Natural killer cell treated with Interleukin-12 subunit alpha and Interleukin-12 subunit beta and Interleukin-15 and Interleukin-18, amount 100 ng/mL, for 72 hours (primary cell): ENCODE results near the gene FBXO24. TPM values are rescaled to one million over a fixed set of nuclear protein-coding genes. Genes with fewer than 3 reads are reported as not detected.
"Not testable (repeated sequence)": the region's sequence is repeated elsewhere in the genome, so short reads cannot be mapped to it uniquely, and the experiment has no call there.

Source experiments
- ATAC-seq, 2 donors: fragments of 150-1000 bp; cut with Tn5 transposase in 1 of 2; sonication (Bioruptor Pico), chemical (Tn5 transposase) in 1 of 2; 2 replicates each; pipeline ENCODE4 v1.10.0; 2021
- DNase-seq: peaks from one replicate; pipeline ENCODE4 v3.0.0; 2022; ENCODE audit warnings: low spot score
- H3K27ac Mint-ChIP-seq, 2 donors: 1 replicate in 1 of 2; 2 replicates in 1 of 2; pipeline ENCODE4 v1.8.0; 2022; ENCODE audit warnings: mixed read lengths in 2 of 2, mild to moderate bottlenecking in 1 of 2, moderate library complexity in 1 of 2
- H3K27me3 Mint-ChIP-seq, 2 donors: 1 replicate in 1 of 2; 2 replicates in 1 of 2; pipeline ENCODE4 v1.8.0; 2022; ENCODE audit warnings: mixed read lengths in 2 of 2
- H3K36me3 Mint-ChIP-seq: one replicate; pipeline ENCODE4 v1.8.0; 2022; ENCODE audit warnings: mixed read lengths
- H3K4me1 Mint-ChIP-seq, 2 donors: 1 replicate in 1 of 2; 2 replicates in 1 of 2; pipeline ENCODE4 v1.8.0; 2022; ENCODE audit warnings: low read depth in 2 of 2, mixed read lengths in 2 of 2, mild to moderate bottlenecking in 1 of 2
- H3K4me3 Mint-ChIP-seq: one replicate; pipeline ENCODE4 v1.8.0; 2022; ENCODE audit warnings: mixed read lengths
- H3K9me3 Mint-ChIP-seq: 2 replicates; pipeline ENCODE4 v1.8.0; 2022; ENCODE audit warnings: mixed read lengths
- total RNA-seq, 2 donors: library from RNA; stranded (reverse); gene quantifications; one replicate each; pipeline ENCODE4 v1.2.3, GENCODE V29; 2022

FBXO24 gene, protein sequence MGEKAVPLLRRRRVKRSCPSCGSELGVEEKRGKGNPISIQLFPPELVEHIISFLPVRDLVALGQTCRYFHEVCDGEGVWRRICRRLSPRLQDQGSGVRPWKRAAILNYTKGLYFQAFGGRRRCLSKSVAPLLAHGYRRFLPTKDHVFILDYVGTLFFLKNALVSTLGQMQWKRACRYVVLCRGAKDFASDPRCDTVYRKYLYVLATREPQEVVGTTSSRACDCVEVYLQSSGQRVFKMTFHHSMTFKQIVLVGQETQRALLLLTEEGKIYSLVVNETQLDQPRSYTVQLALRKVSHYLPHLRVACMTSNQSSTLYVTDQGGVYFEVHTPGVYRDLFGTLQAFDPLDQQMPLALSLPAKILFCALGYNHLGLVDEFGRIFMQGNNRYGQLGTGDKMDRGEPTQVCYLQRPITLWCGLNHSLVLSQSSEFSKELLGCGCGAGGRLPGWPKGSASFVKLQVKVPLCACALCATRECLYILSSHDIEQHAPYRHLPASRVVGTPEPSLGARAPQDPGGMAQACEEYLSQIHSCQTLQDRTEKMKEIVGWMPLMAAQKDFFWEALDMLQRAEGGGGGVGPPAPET
- total RNA-seq = under 1 TPM in 1 of 2 donors, not detected in 1; 0.21 TPM

GRCh38 chr7:100586266-100587025 lies at the start of gene FBXO24:
Gene FBXO24, plus strand, starts transcription at chr7:100586328. Its CDS starts 298 bp downstream, at chr7:100586626.
- no peaks in the 10 kb centered on the region for H3K9me3 Mint-ChIP-seq
- ATAC-seq = peak; percentile 94 to 95
- peaks cover 6 to 8% of the 10 kb centered on the region in 2 donors for H3K27me3 Mint-ChIP-seq
- H3K4me1 Mint-ChIP-seq = peaks cover 25 to 29% of the 10 kb centered on the region in 2 donors
- no peaks in the 10 kb centered on the region for H3K36me3 Mint-ChIP-seq
- peak; percentile 100 for DNase-seq
- peak within 1 kb of the TSS; percentile 96 to 97 for H3K27ac Mint-ChIP-seq
- peak within 1 kb of the TSS; percentile 98 for H3K4me3 Mint-ChIP-seq

DNA sequence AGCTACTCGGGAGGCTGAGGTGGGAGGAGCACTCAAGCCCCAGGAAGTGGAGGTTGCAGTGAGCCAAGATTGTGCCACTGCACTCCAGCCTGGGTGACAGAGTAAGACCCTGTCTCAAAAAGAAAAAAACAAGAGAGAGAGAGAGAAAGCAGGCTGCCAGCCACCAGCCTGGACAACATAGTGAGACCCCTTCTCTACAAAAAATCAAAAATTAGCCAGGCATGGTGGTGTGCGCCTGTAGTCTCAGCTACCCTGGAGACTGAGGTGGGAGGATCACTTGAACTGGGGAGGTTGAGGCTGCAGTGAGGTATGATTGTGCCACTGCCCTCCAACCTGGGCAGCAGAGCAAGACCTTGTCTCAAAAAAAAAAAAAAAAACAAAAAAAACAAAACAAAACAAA lies 49.4 kb upstream of the FBXO24 start:
- not testable (repeated sequence) for H3K27me3 Mint-ChIP-seq, H3K4me3 Mint-ChIP-seq, ATAC-seq, H3K27ac Mint-ChIP-seq, DNase-seq, H3K36me3 Mint-ChIP-seq, H3K9me3 Mint-ChIP-seq
- H3K4me1 Mint-ChIP-seq = peaks cover 22 to 26% of the 10 kb centered on the region in 2 donors

GRCh38 chr7:100538348-100538653 lies 47.8 kb upstream of the FBXO24 start:
- H3K4me1 Mint-ChIP-seq = peaks cover 34 to 41% of the 10 kb centered on the region in 2 donors
- DNase-seq (no peak), ATAC-seq (no peak)
- H3K27ac Mint-ChIP-seq = peak overlapping the region; percentile 85 to 93
- H3K27me3 Mint-ChIP-seq = no peaks in the 10 kb centered on the region
- H3K4me3 Mint-ChIP-seq = peak overlapping the region; percentile 88
- H3K9me3 Mint-ChIP-seq = no peaks in the 10 kb centered on the region
- peaks cover 5% of the 10 kb centered on the region for H3K36me3 Mint-ChIP-seq

GRCh38 chr7:100538654-100539435 lies 47.3 kb upstream of the FBXO24 start, which contains the start of gene AGFG2:
Gene AGFG2, plus strand, starts transcription at chr7:100539203. Its CDS starts 144 bp downstream, at chr7:100539347.
- DNase-seq (peak; percentile 100), ATAC-seq (peak; percentile 98 to 99)
- Mint-ChIP-seq H3K4me1 (peaks cover 39 to 46% of the 10 kb centered on the region in 2 donors), H3K27ac (peak within 1 kb of the TSS; percentile 85 to 93), H3K27me3 (no peaks in the 10 kb centered on the region), H3K36me3 (peaks cover 5% of the 10 kb centered on the region), H3K9me3 (no peaks in the 10 kb centered on the region), H3K4me3 (peak within 1 kb of the TSS; percentile 88)

DNA sequence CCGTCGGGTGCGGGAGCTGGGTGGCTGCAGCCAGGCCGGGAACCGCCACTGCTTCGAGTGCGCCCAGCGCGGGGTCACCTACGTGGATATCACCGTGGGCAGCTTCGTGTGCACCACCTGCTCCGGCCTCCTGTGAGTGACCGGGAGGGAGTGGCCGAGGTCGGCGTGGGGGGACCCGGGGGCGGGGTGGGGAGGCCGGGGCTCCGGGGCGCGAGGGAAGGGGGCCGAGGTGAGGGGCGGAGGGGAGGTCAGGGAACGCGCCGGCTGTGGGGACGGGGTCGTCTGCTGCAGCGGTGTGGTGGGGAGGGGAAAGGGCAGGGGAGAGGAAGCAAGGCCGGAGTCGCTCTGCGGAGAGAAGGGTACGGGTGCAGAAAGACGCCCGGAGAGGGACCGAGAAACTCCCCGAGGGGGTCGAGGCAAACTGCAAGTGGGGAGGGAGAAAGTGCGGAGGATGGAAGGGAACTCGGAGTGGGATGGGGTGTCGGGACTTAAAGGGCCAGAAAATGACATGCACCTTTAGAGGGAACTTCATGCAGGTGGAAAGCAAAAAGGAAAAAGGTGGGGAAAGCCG lies 46.6 kb upstream of the FBXO24 start:
- Mint-ChIP-seq H3K9me3 (no peaks in the 10 kb centered on the region), H3K36me3 (peaks cover 5% of the 10 kb centered on the region), H3K27me3 (no peaks in the 10 kb centered on the region), H3K4me3 (peak overlapping the region; percentile 88), H3K27ac (peak overlapping the region; percentile 85 to 93), H3K4me1 (peaks cover 46 to 53% of the 10 kb centered on the region in 2 donors)
- DNase-seq = no peak
- ATAC-seq = no peak

- Mint-ChIP-seq H3K4me3 (peak overlapping the region; percentile 88), H3K36me3 (peaks cover 5% of the 10 kb centered on the region), H3K27ac (peak overlapping the region; percentile 85 to 93), H3K4me1 (peaks cover 53 to 60% of the 10 kb centered on the region in 2 donors), H3K27me3 (no peaks in the 10 kb centered on the region), H3K9me3 (no peaks in the 10 kb centered on the region)
- no peak for DNase-seq
- ATAC-seq = no peak
Observed at GRCh38 chr7:100540073-100540723, 45.9 kb upstream of the FBXO24 start.

- H3K27me3 Mint-ChIP-seq, H3K36me3 Mint-ChIP-seq, H3K9me3 Mint-ChIP-seq, DNase-seq, ATAC-seq: not testable (repeated sequence)
- Mint-ChIP-seq H3K4me3 (peak overlapping the region; percentile 88), H3K27ac (peak overlapping the region in 1 of 2 donors; percentile 87), H3K4me1 (peaks cover 63 to 71% of the 10 kb centered on the region in 2 donors)
Observed at GRCh38 chr7:100541309-100541708, 44.8 kb upstream of the FBXO24 start.

DNA sequence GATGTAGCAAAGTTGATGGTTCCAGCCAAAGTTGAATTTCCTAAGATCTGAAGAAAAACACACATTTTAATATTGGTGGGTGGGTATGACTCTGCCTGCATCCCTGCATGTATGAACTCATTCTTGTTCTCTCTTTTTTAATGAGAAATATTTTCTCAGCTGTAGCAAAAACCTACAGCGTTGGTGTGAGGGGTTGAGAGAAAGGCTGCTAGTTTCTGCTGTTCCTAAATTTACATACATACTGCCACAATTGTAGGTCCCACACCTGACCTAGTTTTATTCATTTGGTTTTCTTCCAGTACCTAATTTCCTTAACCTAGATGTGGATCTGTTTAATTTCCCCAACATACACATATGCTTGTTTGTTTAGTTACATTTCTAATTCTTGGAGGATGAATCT lies 42.5 kb upstream of the FBXO24 start:
- Mint-ChIP-seq H3K4me1 (peaks cover 74 to 89% of the 10 kb centered on the region in 2 donors), H3K36me3 (peaks cover 5% of the 10 kb centered on the region)

GRCh38 chr7:100544386-100544785 lies 41.7 kb upstream of the FBXO24 start:
- no peak for DNase-seq
- no peak for ATAC-seq
- peaks cover 5% of the 10 kb centered on the region for H3K36me3 Mint-ChIP-seq
- H3K27me3 Mint-ChIP-seq = no peaks in the 10 kb centered on the region
- H3K4me1 Mint-ChIP-seq = peaks cover 72 to 87% of the 10 kb centered on the region in 2 donors
- H3K4me3 Mint-ChIP-seq = peak overlapping the region; percentile 88
- H3K9me3 Mint-ChIP-seq = no peaks in the 10 kb centered on the region
- H3K27ac Mint-ChIP-seq = peak overlapping the region; percentile 87 to 91

More for the DNA sequence above, 42.5 kb upstream of the FBXO24 start:
- H3K4me3 Mint-ChIP-seq = peak overlapping the region; percentile 88
- ATAC-seq = no peak
- no peaks in the 10 kb centered on the region for H3K9me3 Mint-ChIP-seq
- no peaks in the 10 kb centered on the region for H3K27me3 Mint-ChIP-seq
- H3K27ac Mint-ChIP-seq = peak overlapping the region; percentile 87 to 91
- no peak for DNase-seq

DNA sequence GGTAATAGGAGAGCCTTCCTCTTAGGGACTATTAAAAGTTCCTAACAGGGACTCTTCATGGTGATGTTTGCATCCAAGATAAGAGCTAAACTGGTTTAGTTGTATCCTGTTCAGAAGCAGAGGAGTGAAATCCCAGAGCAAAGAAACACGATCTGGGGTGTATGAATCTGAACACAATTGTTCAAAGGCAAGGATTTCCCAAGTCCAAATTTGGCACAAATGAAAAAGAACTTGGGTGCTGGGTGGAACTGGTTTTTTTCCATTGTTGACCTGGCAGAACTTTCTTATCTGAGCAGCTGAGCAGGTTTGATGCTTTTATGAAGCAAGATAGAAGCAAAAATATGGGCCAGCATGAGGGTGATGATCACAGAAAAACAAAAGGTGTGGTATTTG lies 41.2 kb upstream of the FBXO24 start:
- no peaks in the 10 kb centered on the region for H3K27me3 Mint-ChIP-seq
- H3K4me3 Mint-ChIP-seq = peak overlapping the region; percentile 88
- H3K4me1 Mint-ChIP-seq = peaks cover 68 to 86% of the 10 kb centered on the region in 2 donors
- peak overlapping the region; percentile 87 to 91 for H3K27ac Mint-ChIP-seq
- no peaks in the 10 kb centered on the region for H3K9me3 Mint-ChIP-seq
- DNase-seq = no peak
- no peak for ATAC-seq
- H3K36me3 Mint-ChIP-seq = peaks cover 5% of the 10 kb centered on the region

DNA sequence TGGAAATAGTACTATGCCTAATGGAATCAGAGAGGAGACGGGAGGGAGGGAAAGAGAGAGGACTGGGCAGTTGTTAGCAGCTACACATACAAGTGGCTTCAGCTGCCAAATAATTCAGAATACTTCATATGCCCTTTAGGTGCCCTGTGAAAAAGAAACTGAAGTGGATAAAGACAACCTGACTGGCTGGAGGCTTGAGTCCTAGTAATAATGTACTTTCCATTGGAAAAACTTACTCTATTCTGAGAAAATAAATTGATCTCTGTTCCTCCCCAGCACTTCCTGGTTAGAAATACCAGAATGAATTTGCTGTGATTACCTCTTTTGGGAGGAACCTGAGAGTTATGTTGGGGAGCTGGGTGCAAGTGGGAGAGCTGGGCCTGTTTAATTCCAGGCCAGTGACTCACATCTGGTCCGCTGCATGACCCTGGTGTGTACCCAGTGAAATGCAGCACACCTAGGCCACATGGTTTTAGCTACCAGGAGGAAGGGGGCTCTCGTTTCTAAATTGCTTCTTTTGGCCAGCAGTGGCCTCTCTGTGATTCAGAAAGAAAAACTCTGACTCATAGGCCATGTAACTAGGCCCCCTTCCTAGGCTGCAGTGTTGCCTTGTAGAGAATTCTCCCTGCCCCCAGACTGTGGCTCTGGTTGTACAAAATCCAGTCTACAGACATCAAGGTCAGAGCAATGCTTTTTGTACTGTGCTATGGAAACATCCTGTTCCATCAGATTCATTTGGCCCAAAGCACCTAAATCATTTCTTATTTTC lies 40.6 kb upstream of the FBXO24 start:
- ATAC-seq = peak; percentile 86 to 88
- H3K4me3 Mint-ChIP-seq = peak overlapping the region; percentile 88
- H3K4me1 Mint-ChIP-seq = peaks cover 73 to 91% of the 10 kb centered on the region in 2 donors
- DNase-seq = peak; percentile 70
- H3K9me3 Mint-ChIP-seq = no peaks in the 10 kb centered on the region
- peaks cover 9% of the 10 kb centered on the region for H3K36me3 Mint-ChIP-seq
- no peaks in the 10 kb centered on the region for H3K27me3 Mint-ChIP-seq
- H3K27ac Mint-ChIP-seq = peak overlapping the region; percentile 87 to 91
